SW 1271 (cell line): ENCODE results near the gene FOXP2.
"Not testable (repeated sequence)": the region's sequence is repeated elsewhere in the genome, so short reads cannot be mapped to it uniquely, and the experiment has no call there.

Experiments used
- DNase-seq, 2 experiments: peaks; one replicate each; lab custom pipeline; 2025; lab: John Stamatoyannopoulos, UW

Gene FOXP2

GRCh38 chr7:114422507-114423501 is 8.2 kb downstream of the FOXP2 start:
- DNase-seq, result peak in 1 of 2 experiments; percentile 4

GRCh38 chr7:114426382-114426781 is 11.8 kb downstream of the FOXP2 start:
- DNase-seq, result no peak

GRCh38 chr7:114426824-114427223 is 12.2 kb downstream of the FOXP2 start:
- DNase-seq, result peak in 1 of 2 experiments; percentile 39

GRCh38 chr7:114428211-114428610 is 13.6 kb downstream of the FOXP2 start:
- DNase-seq, result no peak

GRCh38 chr7:114431189-114431588 is 16.6 kb downstream of the FOXP2 start:
- no peak for DNase-seq

- DNase-seq, result no peak
These were observed 17.4 kb downstream of the FOXP2 start for GRCh38 chr7:114432061-114432460.

- DNase-seq, result no peak
These were observed 18.1 kb downstream of the FOXP2 start for GRCh38 chr7:114432703-114433102.

GRCh38 chr7:114439581-114439980 is 25.0 kb downstream of the FOXP2 start:
- no peak for DNase-seq

GRCh38 chr7:114440927-114441326 is 26.3 kb downstream of the FOXP2 start:
- DNase-seq, result not testable (repeated sequence)

- DNase-seq, result no peak
These were observed 29.6 kb downstream of the FOXP2 start for GRCh38 chr7:114444196-114444595.

GRCh38 chr7:114450431-114450830 is 35.8 kb downstream of the FOXP2 start:
- DNase-seq, result no peak

- no peak for DNase-seq
These were observed 45.0 kb downstream of the FOXP2 start for GRCh38 chr7:114459574-114459973.

GRCh38 chr7:114460021-114460420 is 45.4 kb downstream of the FOXP2 start:
- DNase-seq, result no peak

GRCh38 chr7:114466917-114467316 is 52.3 kb downstream of the FOXP2 start:
- DNase-seq, result no peak

GRCh38 chr7:114468844-114469243 is 54.2 kb downstream of the FOXP2 start:
- DNase-seq, result no peak

- no peak for DNase-seq
These were observed 58.4 kb downstream of the FOXP2 start for GRCh38 chr7:114472896-114473512.

- no peak for DNase-seq
These were observed 63.8 kb downstream of the FOXP2 start for GRCh38 chr7:114478384-114478783.

- no peak for DNase-seq
These were observed 67.4 kb downstream of the FOXP2 start for GRCh38 chr7:114481999-114482398.

GRCh38 chr7:114484226-114484625 is 69.6 kb downstream of the FOXP2 start:
- no peak for DNase-seq

GRCh38 chr7:114487174-114487573 is 72.6 kb downstream of the FOXP2 start:
- no peak for DNase-seq

GRCh38 chr7:114488696-114489095 is 74.1 kb downstream of the FOXP2 start:
- DNase-seq, result no peak

GRCh38 chr7:114497491-114497890 is 82.9 kb downstream of the FOXP2 start:
- DNase-seq, result not testable (repeated sequence)
